ENCODE measurements around the gene NINL. TPM values are rescaled to one million over a fixed set of nuclear protein-coding genes. Genes with fewer than 3 reads are reported as not detected.

Gene NINL
- total RNA-seq, 1 donor from 2014 or later, result 15.7 TPM

- no peak for DNase-seq
Observed at GRCh38 chr20:25464501-25465242, 120.7 kb downstream of the NINL start.

GRCh38 chr20:25461786-25462545 lies 123.4 kb downstream of the NINL start:
- DNase-seq, result no peak

- no peak for DNase-seq
Observed at GRCh38 chr20:25461281-25461650, 124.1 kb downstream of the NINL start.

GRCh38 chr20:25460566-25461280 lies 124.6 kb downstream of the NINL start:
- DNase-seq, result no peak

- no peak for DNase-seq
Observed at GRCh38 chr20:25459916-25460535, 125.3 kb downstream of the NINL start.

- DNase-seq, result no peak
Observed at GRCh38 chr20:25459111-25459830, 126.1 kb downstream of the NINL start.

- DNase-seq, result no peak
Observed at GRCh38 chr20:25457886-25458680, 127.2 kb downstream of the NINL start.

GRCh38 chr20:25454153-25454900 lies 131.0 kb downstream of the NINL start:
- no peak for DNase-seq

- DNase-seq, result no peak
Observed at GRCh38 chr20:25453035-25453810, 132.1 kb downstream of the NINL start.

GRCh38 chr20:25452333-25452732 lies 133.0 kb downstream of the NINL start:
- DNase-seq, result no peak

- no peak for DNase-seq
Observed at GRCh38 chr20:25447671-25448070, 137.7 kb downstream of the NINL start.

- no peak for DNase-seq
Observed at GRCh38 chr20:25444556-25444955, 140.8 kb downstream of the NINL start.

GRCh38 chr20:25439328-25439727 lies 146.0 kb downstream of the NINL start:
- DNase-seq, result no peak

- no peak for DNase-seq
Observed at GRCh38 chr20:25437153-25437581, 148.2 kb downstream of the NINL start.

GRCh38 chr20:25424536-25424935 lies 160.8 kb downstream of the NINL start:
- no peak for DNase-seq

GRCh38 chr20:25422032-25422431 lies 163.3 kb downstream of the NINL start:
- DNase-seq, result no peak

GRCh38 chr20:25421102-25421501 lies 164.2 kb downstream of the NINL start:
- DNase-seq, result peak; percentile 1

- DNase-seq, result no peak
Observed at GRCh38 chr20:25418776-25419175, 166.6 kb downstream of the NINL start.

GRCh38 chr20:25408890-25409289 lies 176.4 kb downstream of the NINL start:
- DNase-seq, result no peak

GRCh38 chr20:25408170-25408547 lies 177.2 kb downstream of the NINL start:
- DNase-seq, result no peak
